Esophagus squamous epithelium (tissue), 4 donors: Measurements from ENCODE around the gene GPR35.

Source experiments
- POLR2A ChIP-seq, 4 donors: fragments of 450-650 bp; IDR thresholded peaks; one replicate each; pipeline ENCODE4 v1.6.1; 2017; ENCODE audit warnings: antibody characterized with exemption in 4 of 4, mild to moderate bottlenecking in 4 of 4, moderate library complexity in 3 of 4
- TF ChIP-seq, protein P1 (sequence below), 6 experiments: fragments of 450-650 bp in 4 of 6; fragments of 200-600 bp in 2 of 6; sonication (generic) in 2 of 6; IDR thresholded peaks; one replicate each; pipeline ENCODE4 v1.5.1; 2016 to 2019; ENCODE audit warnings: antibody characterized with exemption in 6 of 6, mild to moderate bottlenecking in 4 of 6, moderate library complexity in 4 of 6

GRCh38 chr2:240576436-240577205 lies 48.7 kb upstream of the GPR35 start:
- TF ChIP-seq, protein P1, sequence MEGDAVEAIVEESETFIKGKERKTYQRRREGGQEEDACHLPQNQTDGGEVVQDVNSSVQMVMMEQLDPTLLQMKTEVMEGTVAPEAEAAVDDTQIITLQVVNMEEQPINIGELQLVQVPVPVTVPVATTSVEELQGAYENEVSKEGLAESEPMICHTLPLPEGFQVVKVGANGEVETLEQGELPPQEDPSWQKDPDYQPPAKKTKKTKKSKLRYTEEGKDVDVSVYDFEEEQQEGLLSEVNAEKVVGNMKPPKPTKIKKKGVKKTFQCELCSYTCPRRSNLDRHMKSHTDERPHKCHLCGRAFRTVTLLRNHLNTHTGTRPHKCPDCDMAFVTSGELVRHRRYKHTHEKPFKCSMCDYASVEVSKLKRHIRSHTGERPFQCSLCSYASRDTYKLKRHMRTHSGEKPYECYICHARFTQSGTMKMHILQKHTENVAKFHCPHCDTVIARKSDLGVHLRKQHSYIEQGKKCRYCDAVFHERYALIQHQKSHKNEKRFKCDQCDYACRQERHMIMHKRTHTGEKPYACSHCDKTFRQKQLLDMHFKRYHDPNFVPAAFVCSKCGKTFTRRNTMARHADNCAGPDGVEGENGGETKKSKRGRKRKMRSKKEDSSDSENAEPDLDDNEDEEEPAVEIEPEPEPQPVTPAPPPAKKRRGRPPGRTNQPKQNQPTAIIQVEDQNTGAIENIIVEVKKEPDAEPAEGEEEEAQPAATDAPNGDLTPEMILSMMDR (IDR thresholded peaks at IDR 0.05): no peak
- no peak for TF ChIP-seq POLR2A (IDR thresholded peaks at IDR 0.05)
